HEK293 (cell line): Measurements from ENCODE around the gene CDX2.

Source experiments
- CTCF ChIA-PET: fragments of 350-600 bp; formaldehyde crosslinking; extraction: SDS; loops from one replicate; lab custom pipeline; 2021; ENCODE audit warnings: antibody characterized with exemption; lab: Yijun Ruan, JAX
- POLR2A ChIA-PET: fragments of 300-600 bp; formaldehyde crosslinking; extraction: SDS; loops from one replicate; lab custom pipeline; 2020; ENCODE audit warnings: antibody characterized with exemption, inconsistent platforms; lab: Yijun Ruan, JAX
- H3K27ac ChIP-seq: fragments of 200-500 bp; sonication (Bioruptor generic); 2 replicates; pipeline ENCODE4 v1.5.1; 2014; ENCODE audit warnings: low read depth, low read length, control low read depth, inconsistent platforms; ENCODE audit errors: extremely low read depth
- H3K36me3 ChIP-seq, 2 experiments: fragments of 200-500 bp in 1 of 2; sonication (Bioruptor generic) in 1 of 2; 1 replicate in 1 of 2; 2 replicates in 1 of 2; pipeline ENCODE4 v1.5.1; 2014 to 2017; ENCODE audit warnings: inconsistent platforms in 2 of 2, low read length in 2 of 2; ENCODE audit not compliant: control insufficient read depth in 2 of 2, insufficient read depth in 1 of 2
- H3K4me1 ChIP-seq: fragments of 200-500 bp; sonication (Bioruptor generic); 2 replicates; pipeline ENCODE4 v1.5.1; 2014; ENCODE audit warnings: mild to moderate bottlenecking, low read length, inconsistent platforms; ENCODE audit not compliant: control insufficient read depth, insufficient read depth
- H3K4me3 ChIP-seq: 2 replicates; pipeline ENCODE4 v1.5.1; 2011; ENCODE audit warnings: low read depth, mild to moderate bottlenecking, control low read depth, low read length, moderate library complexity
- H3K9me3 ChIP-seq: fragments of 200-500 bp; sonication (Bioruptor generic); 2 replicates; pipeline ENCODE4 v1.5.1; 2014; ENCODE audit warnings: low read depth, low read length, inconsistent platforms; ENCODE audit not compliant: control insufficient read depth, insufficient read depth
- BCL11A ChIP-seq: fragments of 450-650 bp; formaldehyde crosslinking; IDR thresholded peaks from 2 replicates; pipeline ENCODE4 v1.5.1; 2016; ENCODE audit warnings: low read depth, missing biosample characterization, missing genetic modification characterization
- BCL11B ChIP-seq: fragments of 450-650 bp; formaldehyde crosslinking; IDR thresholded peaks from 2 replicates; pipeline ENCODE4 v1.5.1; 2016; ENCODE audit warnings: low read depth, missing biosample characterization, missing genetic modification characterization
- REPIN1 ChIP-seq: fragments of 450-650 bp; formaldehyde crosslinking; IDR thresholded peaks from 2 replicates; pipeline ENCODE4 v1.5.1; 2017; ENCODE audit warnings: missing biosample characterization, missing genetic modification characterization, low read depth
- SCRT2 ChIP-seq: fragments of 450-650 bp; formaldehyde crosslinking; IDR thresholded peaks from 2 replicates; pipeline ENCODE4 v1.5.1; 2016; ENCODE audit warnings: missing biosample characterization, missing genetic modification characterization
- ZBTB1 ChIP-seq: fragments of 450-650 bp; formaldehyde crosslinking; IDR thresholded peaks from 2 replicates; pipeline ENCODE4 v1.5.1; 2016; ENCODE audit warnings: missing biosample characterization, missing genetic modification characterization
- ZBTB21 ChIP-seq: fragments of 450-650 bp; formaldehyde crosslinking; IDR thresholded peaks from 2 replicates; pipeline ENCODE4 v1.5.1; 2017; ENCODE audit warnings: missing biosample characterization, missing genetic modification characterization
- ZIC2 ChIP-seq: fragments of 450-650 bp; formaldehyde crosslinking; IDR thresholded peaks from 2 replicates; pipeline ENCODE4 v1.5.1; 2016; ENCODE audit warnings: missing biosample characterization, missing genetic modification characterization
- ZNF10 ChIP-seq: fragments of 450-650 bp; formaldehyde crosslinking; IDR thresholded peaks from 2 replicates; pipeline ENCODE4 v1.5.1; 2017; ENCODE audit warnings: missing biosample characterization, missing genetic modification characterization
- ZNF19 ChIP-seq: fragments of 450-650 bp; formaldehyde crosslinking; IDR thresholded peaks from 2 replicates; pipeline ENCODE4; 2016; ENCODE audit warnings: missing biosample characterization, missing genetic modification characterization, low read depth
- ZNF202 ChIP-seq: fragments of 450-650 bp; formaldehyde crosslinking; IDR thresholded peaks from 2 replicates; pipeline ENCODE4 v1.5.1; 2016; ENCODE audit warnings: missing biosample characterization, missing genetic modification characterization, borderline replicate concordance
- ZNF404 ChIP-seq: fragments of 450-650 bp; formaldehyde crosslinking; IDR thresholded peaks from 2 replicates; pipeline ENCODE4 v1.5.1; 2017; ENCODE audit warnings: missing biosample characterization, missing genetic modification characterization
- ZNF510 ChIP-seq: fragments of 450-650 bp; formaldehyde crosslinking; IDR thresholded peaks from 2 replicates; pipeline ENCODE4 v1.5.1; 2018; ENCODE audit warnings: mild to moderate bottlenecking, missing genetic modification characterization, missing biosample characterization; ENCODE audit not compliant: insufficient replicate concordance
- ZNF529 ChIP-seq: fragments of 450-650 bp; formaldehyde crosslinking; IDR thresholded peaks from 2 replicates; pipeline ENCODE4 v1.5.1; 2017; ENCODE audit warnings: missing genetic modification characterization, missing biosample characterization; ENCODE audit not compliant: insufficient replicate concordance
- ZNF558 ChIP-seq: fragments of 450-650 bp; formaldehyde crosslinking; IDR thresholded peaks from 2 replicates; pipeline ENCODE4 v1.5.1; 2016; ENCODE audit warnings: missing biosample characterization, missing genetic modification characterization
- ZNF561 ChIP-seq: fragments of 450-650 bp; IDR thresholded peaks from 2 replicates; pipeline ENCODE4 v1.5.1; 2018; ENCODE audit warnings: missing biosample characterization, missing genetic modification characterization, borderline replicate concordance
- ZNF571 ChIP-seq: fragments of 450-650 bp; formaldehyde crosslinking; IDR thresholded peaks from 2 replicates; pipeline ENCODE4 v1.5.0; 2017; ENCODE audit warnings: missing biosample characterization, missing genetic modification characterization
- ZNF621 ChIP-seq: fragments of 450-650 bp; formaldehyde crosslinking; IDR thresholded peaks from 2 replicates; pipeline ENCODE4 v1.5.1; 2017; ENCODE audit warnings: missing biosample characterization, missing genetic modification characterization
- ZNF654 ChIP-seq: fragments of 450-650 bp; formaldehyde crosslinking; IDR thresholded peaks from 2 replicates; pipeline ENCODE4 v1.5.1; 2016; ENCODE audit warnings: low read depth, missing biosample characterization, missing genetic modification characterization
- ZNF677 ChIP-seq: fragments of 450-650 bp; IDR thresholded peaks from 2 replicates; pipeline ENCODE4 v1.5.0; 2018; ENCODE audit warnings: missing biosample characterization, mild to moderate bottlenecking, missing genetic modification characterization, moderate library complexity
- ZNF747 ChIP-seq: fragments of 450-650 bp; formaldehyde crosslinking; IDR thresholded peaks from 2 replicates; pipeline ENCODE4 v1.5.1; 2016; ENCODE audit warnings: missing biosample characterization, missing genetic modification characterization
- ZSCAN16 ChIP-seq: fragments of 450-650 bp; formaldehyde crosslinking; IDR thresholded peaks from 2 replicates; pipeline ENCODE4 v1.5.1; 2016; ENCODE audit warnings: missing biosample characterization, missing genetic modification characterization
- ZXDB ChIP-seq: fragments of 450-650 bp; formaldehyde crosslinking; IDR thresholded peaks from 2 replicates; pipeline ENCODE4 v1.5.1; 2016; ENCODE audit warnings: missing biosample characterization, missing genetic modification characterization
- TF ChIP-seq, protein P1 (sequence below): fragments of 450-650 bp; formaldehyde crosslinking; conservative IDR thresholded peaks from 2 replicates; pipeline ENCODE4 v1.5.1; 2016; ENCODE audit warnings: low read depth, missing biosample characterization, missing genetic modification characterization
- TF ChIP-seq, protein P2 (sequence below): fragments of 450-650 bp; formaldehyde crosslinking; IDR thresholded peaks from 2 replicates; pipeline ENCODE4; 2016; ENCODE audit warnings: missing biosample characterization, missing genetic modification characterization
- TF ChIP-seq, protein P3 (sequence below): fragments of 450-650 bp; formaldehyde crosslinking; IDR thresholded peaks from 2 replicates; pipeline ENCODE4 v1.5.1; 2016; ENCODE audit warnings: missing biosample characterization, missing genetic modification characterization
- TF ChIP-seq, protein P4 (sequence below): fragments of 450-650 bp; formaldehyde crosslinking; IDR thresholded peaks from 2 replicates; pipeline ENCODE4 v1.5.1; 2016; ENCODE audit warnings: missing biosample characterization, missing genetic modification characterization

Gene CDX2

DNA sequence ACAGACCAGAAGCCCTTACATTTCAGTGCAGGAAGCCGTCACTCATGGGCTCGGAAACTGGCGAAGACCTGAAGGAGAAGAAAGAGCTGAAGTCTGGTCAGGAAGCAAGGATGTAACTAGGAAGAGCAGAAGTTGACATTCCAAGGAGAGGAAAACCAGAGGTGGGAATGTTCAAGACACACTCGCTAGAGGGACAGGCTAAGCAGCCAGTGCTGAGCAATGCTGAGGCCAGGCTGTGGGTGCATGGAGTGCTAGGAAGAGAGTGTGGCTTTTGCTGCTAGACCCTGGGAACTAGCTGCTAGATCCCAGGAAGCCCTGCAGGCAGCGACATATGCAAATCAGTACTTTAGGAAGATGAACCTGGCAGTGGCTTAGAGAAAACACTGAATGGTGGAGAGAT, 31.5 kb upstream of the CDX2 start (continued):
- TF ChIP-seq, protein P1, sequence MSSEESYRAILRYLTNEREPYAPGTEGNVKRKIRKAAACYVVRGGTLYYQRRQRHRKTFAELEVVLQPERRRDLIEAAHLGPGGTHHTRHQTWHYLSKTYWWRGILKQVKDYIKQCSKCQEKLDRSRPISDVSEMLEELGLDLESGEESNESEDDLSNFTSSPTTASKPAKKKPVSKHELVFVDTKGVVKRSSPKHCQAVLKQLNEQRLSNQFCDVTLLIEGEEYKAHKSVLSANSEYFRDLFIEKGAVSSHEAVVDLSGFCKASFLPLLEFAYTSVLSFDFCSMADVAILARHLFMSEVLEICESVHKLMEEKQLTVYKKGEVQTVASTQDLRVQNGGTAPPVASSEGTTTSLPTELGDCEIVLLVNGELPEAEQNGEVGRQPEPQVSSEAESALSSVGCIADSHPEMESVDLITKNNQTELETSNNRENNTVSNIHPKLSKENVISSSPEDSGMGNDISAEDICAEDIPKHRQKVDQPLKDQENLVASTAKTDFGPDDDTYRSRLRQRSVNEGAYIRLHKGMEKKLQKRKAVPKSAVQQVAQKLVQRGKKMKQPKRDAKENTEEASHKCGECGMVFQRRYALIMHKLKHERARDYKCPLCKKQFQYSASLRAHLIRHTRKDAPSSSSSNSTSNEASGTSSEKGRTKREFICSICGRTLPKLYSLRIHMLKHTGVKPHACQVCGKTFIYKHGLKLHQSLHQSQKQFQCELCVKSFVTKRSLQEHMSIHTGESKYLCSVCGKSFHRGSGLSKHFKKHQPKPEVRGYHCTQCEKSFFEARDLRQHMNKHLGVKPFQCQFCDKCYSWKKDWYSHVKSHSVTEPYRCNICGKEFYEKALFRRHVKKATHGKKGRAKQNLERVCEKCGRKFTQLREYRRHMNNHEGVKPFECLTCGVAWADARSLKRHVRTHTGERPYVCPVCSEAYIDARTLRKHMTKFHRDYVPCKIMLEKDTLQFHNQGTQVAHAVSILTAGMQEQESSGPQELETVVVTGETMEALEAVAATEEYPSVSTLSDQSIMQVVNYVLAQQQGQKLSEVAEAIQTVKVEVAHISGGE (tag by site-specific recombination) = no peak
- TF ChIP-seq BCL11B (tag by site-specific recombination) = no peak

DNA sequence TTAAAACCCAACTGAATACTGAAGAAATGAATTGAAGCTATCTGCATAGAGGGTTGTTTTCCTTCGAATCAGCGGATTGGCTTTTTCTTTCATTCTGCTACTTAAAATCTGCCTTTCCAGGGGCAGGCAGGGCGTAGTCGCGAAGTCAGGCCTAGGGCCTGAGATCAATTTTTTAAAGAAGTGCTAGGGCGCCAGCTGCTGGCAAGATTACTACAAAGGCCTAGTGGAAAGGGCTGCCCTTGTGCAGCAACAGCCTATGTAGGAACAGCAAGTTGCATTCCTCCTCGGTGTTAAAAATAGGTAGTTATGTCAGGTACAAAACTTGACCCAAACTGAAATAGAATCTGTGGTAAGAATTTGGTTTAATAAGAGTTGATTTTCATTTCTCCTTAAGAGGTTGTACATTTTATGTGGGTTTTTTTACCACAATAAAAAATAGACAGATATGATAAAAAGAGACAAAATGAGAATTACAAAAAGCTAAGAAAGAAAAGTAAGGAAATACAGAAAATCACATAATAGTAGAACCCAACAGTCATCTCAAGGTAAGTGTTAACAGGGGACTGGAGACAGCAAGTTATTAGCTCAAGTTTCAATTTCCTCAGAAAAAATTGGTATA, 28.9 kb upstream of the CDX2 start:
- Histone ChIP-seq H3K27ac (no peak overlapping the region), H3K36me3 (no peaks in the 10 kb centered on the region), H3K4me1 (no peaks in the 10 kb centered on the region), H3K4me3 (no peak overlapping the region), H3K9me3 (no peaks in the 10 kb centered on the region)
- ChIA-PET CTCF (interaction anchor here (0.6 to 2.2 kb wide), 9 partner anchors 11 to 1367 kb away, joined by 3 to 13 read pairs (median 4); no protein-coding TSS in a partner anchor), POLR2A (no interaction called here)
- TF ChIP-seq ZNF510 (tag by site-specific recombination) = no peak
- TF ChIP-seq, protein P2, sequence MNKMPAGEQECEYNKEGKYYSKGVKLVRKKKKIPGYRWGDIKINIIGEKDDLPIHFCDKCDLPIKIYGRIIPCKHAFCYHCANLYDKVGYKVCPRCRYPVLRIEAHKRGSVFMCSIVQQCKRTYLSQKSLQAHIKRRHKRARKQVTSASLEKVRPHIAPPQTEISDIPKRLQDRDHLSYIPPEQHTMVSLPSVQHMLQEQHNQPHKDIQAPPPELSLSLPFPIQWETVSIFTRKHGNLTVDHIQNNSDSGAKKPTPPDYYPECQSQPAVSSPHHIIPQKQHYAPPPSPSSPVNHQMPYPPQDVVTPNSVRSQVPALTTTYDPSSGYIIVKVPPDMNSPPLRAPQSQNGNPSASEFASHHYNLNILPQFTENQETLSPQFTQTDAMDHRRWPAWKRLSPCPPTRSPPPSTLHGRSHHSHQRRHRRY (tag by site-specific recombination) = no peak
- no peak for TF ChIP-seq ZNF558 (tag by site-specific recombination)
- TF ChIP-seq ZNF404 (tag by site-specific recombination) = no peak
- TF ChIP-seq ZNF202 (tag by site-specific recombination) = no peak
- TF ChIP-seq ZNF10 (tag by site-specific recombination) = no peak
- TF ChIP-seq ZNF19 (tag by site-specific recombination) = no peak
- no peak for TF ChIP-seq ZNF529 (tag by site-specific recombination)
- TF ChIP-seq ZNF621 (tag by site-specific recombination) = no peak
- TF ChIP-seq ZIC2 (tag by site-specific recombination) = no peak
- no peak for TF ChIP-seq ZBTB1
- no peak for TF ChIP-seq ZBTB21 (tag by site-specific recombination)
- TF ChIP-seq ZNF561 (tag by site-specific recombination) = no peak
- TF ChIP-seq ZXDB (tag by site-specific recombination) = peak; percentile 69
- TF ChIP-seq, protein P3, sequence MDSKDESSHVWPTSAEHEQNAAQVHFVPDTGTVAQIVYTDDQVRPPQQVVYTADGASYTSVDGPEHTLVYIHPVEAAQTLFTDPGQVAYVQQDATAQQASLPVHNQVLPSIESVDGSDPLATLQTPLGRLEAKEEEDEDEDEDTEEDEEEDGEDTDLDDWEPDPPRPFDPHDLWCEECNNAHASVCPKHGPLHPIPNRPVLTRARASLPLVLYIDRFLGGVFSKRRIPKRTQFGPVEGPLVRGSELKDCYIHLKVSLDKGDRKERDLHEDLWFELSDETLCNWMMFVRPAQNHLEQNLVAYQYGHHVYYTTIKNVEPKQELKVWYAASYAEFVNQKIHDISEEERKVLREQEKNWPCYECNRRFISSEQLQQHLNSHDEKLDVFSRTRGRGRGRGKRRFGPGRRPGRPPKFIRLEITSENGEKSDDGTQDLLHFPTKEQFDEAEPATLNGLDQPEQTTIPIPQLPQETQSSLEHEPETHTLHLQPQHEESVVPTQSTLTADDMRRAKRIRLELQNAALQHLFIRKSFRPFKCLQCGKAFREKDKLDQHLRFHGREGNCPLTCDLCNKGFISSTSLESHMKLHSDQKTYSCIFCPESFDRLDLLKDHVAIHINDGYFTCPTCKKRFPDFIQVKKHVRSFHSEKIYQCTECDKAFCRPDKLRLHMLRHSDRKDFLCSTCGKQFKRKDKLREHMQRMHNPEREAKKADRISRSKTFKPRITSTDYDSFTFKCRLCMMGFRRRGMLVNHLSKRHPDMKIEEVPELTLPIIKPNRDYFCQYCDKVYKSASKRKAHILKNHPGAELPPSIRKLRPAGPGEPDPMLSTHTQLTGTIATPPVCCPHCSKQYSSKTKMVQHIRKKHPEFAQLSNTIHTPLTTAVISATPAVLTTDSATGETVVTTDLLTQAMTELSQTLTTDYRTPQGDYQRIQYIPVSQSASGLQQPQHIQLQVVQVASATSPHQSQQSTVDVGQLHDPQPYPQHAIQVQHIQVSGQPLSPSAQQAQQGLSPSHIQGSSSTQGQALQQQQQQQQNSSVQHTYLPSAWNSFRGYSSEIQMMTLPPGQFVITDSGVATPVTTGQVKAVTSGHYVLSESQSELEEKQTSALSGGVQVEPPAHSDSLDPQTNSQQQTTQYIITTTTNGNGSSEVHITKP (tag by site-specific recombination) = peak; percentile 74
- no peak for TF ChIP-seq ZNF747
- TF ChIP-seq, protein P4, sequence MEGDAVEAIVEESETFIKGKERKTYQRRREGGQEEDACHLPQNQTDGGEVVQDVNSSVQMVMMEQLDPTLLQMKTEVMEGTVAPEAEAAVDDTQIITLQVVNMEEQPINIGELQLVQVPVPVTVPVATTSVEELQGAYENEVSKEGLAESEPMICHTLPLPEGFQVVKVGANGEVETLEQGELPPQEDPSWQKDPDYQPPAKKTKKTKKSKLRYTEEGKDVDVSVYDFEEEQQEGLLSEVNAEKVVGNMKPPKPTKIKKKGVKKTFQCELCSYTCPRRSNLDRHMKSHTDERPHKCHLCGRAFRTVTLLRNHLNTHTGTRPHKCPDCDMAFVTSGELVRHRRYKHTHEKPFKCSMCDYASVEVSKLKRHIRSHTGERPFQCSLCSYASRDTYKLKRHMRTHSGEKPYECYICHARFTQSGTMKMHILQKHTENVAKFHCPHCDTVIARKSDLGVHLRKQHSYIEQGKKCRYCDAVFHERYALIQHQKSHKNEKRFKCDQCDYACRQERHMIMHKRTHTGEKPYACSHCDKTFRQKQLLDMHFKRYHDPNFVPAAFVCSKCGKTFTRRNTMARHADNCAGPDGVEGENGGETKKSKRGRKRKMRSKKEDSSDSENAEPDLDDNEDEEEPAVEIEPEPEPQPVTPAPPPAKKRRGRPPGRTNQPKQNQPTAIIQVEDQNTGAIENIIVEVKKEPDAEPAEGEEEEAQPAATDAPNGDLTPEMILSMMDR (tag by site-specific recombination) = peak; percentile 56; the same call in 1 of the 2 replicates
- no peak for TF ChIP-seq ZNF677
- peak; percentile 82 for TF ChIP-seq ZNF654 (tag by site-specific recombination)
- no peak for TF ChIP-seq ZNF571 (tag by site-specific recombination)
- peak; percentile 68 for TF ChIP-seq SCRT2 (tag by site-specific recombination)
- no peak for TF ChIP-seq BCL11B (tag by site-specific recombination)
- no peak for TF ChIP-seq REPIN1 (tag by site-specific recombination)
- no peak for TF ChIP-seq BCL11A
- TF ChIP-seq ZSCAN16 (tag by site-specific recombination) = no peak
